GM21825 (cell line): ENCODE measurements around the gene DZANK1.
A peak's percentile ranks its signal among the peaks of the same experiment; 100 is the strongest.
"Not testable (repeated sequence)": the region's sequence is repeated elsewhere in the genome, so short reads cannot be mapped to it uniquely, and the experiment has no call there.

Experiments
- ATAC-seq: cut with Tn5 transposase; IDR thresholded peaks from one replicate; pipeline ENCODE4 v1.9.1; 2021; ENCODE audit warnings: mild to moderate bottlenecking, moderate library complexity; ENCODE audit not compliant: unreplicated experiment

Gene DZANK1

DNA sequence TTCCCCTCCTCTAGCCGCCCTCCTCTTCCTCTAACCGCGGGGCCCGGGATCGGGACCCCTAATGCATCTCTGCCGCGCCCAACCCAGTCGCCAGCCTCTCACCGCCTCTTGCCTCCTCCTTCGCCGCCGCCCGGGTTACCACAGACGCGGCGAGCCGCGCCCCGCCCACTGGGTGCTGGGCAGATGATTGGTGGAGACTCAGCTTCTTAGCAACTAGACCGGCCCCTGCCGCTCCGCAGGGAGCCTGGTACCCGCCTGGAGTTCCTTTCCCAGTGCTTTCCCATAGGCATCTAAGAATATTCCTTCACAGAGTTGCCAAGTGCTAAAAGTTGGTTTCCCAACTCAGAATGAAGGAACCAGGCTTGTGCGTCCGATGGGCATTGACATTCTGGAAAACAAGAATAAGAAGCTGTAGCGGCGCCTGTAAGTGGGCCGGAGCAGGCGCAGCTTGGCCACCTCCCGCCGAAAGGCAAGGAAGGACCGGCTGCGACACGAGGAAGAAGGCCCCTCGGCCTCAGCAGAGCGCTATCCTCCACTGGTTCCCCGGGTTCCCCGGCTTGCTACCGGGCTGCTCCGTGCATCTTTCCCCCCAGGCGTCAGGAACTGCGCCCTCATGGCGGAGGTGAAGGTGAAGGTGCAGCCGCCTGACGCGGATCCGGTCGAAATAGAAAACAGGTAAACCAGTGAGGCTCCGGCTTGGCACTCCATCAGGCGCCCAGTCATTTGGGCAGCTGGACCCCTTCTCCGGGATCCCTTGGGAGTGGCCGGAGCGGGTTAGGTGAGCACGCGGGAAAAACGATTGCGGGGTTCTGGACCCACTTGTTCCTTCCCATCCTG lies at the start of gene DZANK1, which contains the start of gene POLR3F:
Gene DZANK1, minus strand, starts transcription at position 137 of the 837 bp plus-strand sequence. CDS start 1,672 bp downstream, outside the sequence.
Gene POLR3F, plus strand, starts transcription at position 497 of the 837 bp plus-strand sequence. Its CDS starts 117 bp downstream, at position 614.
- peak; percentile 96 for ATAC-seq

DNA sequence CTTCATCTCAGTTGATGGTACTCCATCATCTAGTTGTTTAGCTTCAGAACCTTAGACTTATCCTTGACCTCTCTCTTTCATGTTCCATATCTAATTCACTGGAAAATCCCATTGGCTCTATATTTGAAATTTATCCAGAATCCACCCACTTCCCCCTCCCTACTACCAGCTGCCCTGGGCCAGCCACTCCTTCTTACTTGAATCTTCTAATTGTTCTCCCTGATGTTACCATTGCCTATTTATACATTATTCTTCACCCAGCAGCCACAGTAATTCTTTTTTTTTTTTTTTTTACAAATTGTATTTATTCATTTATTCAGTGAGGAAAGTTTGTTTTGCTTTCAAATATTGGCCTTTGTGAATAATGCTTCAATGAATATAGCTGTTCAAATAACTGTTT lies 49.1 kb upstream of the DZANK1 start:
- no peak for ATAC-seq

DNA sequence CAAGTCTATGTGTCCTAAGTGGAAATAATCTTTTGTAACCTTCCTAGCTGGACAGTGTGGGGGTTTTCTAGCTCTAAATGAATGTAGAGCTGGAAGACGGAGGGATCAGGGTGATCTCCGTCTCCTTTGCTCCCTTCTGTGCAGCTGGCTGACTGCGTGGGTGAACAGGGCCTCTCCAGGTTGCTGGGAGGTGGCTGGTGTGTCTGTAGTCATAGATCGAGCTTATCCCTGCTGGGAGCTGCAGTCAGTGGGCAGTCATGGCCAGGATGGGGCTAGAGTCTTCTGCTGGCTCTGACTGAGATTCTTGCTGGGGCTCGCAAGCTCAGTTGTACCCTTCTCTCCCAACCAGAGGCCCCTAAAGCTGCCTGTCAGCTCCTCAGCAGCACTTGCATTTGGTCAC lies 47.3 kb upstream of the DZANK1 start:
- ATAC-seq = no peak

DNA sequence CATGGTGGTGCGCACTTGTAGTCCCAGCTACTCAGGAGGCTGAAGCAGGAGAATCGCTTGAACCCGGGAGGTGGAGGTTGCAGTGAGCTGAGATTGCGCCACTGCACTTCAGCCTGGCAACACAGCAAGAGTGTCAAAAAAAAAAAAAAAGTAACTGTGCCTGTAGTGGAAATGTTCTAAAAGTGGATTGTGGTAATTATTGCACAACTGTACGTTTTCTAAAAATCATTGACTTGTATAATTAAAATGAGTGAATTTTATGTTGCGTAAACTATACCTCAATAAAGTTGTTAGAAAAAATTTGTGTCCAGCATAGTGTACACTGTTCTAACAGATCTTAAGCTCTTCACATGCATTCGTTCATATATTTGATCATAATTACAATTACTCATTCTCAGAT lies 46.4 kb upstream of the DZANK1 start:
- ATAC-seq = no peak

DNA sequence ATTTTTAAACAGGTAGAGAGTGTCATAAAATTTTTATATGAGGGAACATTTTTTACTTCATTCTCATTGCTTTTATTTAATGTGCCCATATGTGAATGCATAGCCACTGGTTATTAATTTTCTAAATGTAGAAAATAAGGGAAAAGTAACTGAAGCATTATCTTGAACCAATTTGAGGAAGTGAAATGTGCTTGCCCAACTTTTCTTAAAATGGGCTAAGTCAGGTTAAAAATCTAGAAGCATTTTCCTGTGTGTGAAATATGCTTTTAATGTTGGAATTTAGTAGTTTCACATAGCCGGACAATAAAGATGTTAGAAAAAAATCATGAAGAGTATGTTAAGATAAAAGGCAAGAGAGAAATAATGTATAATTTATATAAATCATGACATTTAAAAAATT lies 44.7 kb upstream of the DZANK1 start:
- no peak for ATAC-seq

GRCh38 chr20:18507218-18508191 lies 40.7 kb upstream of the DZANK1 start, which contains the start of gene SEC23B:
Gene SEC23B (plus strand): TSS chr20:18507940. CDS start chr20:18510836, 2,896 bp downstream.
- peak; percentile 93 for ATAC-seq

DNA sequence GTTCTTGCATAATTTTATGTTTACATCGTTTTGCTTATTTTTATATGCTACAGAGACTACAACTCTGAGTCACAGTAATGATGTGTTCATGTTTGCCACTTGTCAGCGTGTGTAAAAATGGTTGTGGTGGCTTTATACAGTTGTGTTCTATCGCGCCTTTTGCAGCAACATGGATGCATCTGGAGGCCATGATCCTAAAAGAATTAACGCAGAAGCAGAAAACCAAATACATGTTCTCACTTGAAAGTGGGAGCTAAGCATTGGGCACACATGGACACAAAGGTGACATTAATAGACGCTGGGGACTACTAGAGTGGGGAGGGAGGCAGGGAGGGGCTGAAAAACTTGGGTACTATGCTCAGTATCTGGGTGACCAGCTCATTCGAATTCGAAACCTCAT lies 39.9 kb upstream of the DZANK1 start:
- no peak for ATAC-seq

DNA sequence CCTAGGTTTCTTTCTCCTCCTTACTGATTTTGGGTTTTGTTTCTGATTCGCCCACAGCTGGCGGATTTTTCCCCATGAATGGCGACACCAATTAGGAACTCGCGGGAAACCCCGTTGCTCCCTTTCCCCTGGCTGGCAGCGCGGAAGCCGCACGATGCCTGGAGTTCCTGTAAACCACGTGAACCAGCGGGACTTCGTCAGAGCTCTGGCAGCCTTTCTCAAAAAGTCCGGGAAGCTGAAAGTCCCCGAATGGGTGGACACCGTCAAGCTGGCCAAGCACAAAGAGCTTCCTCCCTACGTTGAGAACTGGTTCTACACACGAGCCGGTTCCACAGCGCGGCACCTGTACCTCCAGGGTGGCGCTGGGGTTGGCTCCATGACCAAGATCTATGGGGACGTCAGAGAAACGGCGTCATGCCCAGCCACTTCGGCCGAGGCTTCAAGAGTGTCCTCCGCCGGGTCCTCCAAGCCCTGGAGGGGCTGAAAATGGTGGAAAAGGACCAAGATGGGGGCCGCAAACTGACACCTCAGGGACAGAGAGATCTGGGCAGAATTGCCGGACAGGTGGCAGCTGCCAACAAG lies 37.7 kb upstream of the DZANK1 start:
- no peak for ATAC-seq

DNA sequence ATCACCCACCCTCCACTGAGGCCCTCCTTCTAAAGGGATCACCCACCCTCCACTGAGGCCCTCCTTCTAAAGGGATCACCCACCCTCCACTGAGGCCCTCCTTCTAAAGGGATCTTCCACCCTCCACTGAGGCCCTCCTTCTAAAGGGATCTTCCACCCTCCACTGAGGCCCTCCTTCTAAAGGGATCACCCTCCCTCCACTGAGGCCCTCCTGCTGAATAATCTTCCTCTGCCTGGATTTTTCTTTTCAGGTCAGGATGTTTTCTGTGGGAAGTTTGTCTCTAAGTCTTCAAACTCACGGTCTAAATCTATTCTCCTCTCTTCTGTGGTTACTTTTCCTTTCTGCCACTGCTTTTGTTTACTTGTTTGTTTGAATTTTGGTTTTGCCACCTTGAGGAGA lies 34.8 kb upstream of the DZANK1 start:
- ATAC-seq = not testable (repeated sequence)

DNA sequence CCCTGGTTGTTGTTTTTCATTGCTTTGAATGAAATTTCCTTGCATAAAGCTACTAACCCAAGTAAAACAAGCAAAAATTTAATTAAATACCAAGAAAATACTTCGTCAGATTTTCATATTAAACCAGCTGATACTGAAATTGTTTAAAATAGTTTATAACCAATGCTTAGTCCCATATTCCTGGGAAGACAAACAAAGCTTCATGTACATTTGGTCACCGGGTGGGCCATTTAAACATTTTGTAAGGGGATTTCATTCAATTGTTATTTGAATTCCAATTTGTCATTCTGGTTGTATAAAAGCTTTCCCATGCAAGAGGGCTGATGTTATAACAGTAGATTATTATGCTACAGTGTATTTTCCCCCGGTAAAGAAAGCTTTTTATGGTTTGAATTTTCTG lies 30.8 kb upstream of the DZANK1 start:
- no peak for ATAC-seq

GRCh38 chr20:18496740-18497592 lies 30.1 kb upstream of the DZANK1 start, which contains the start of gene RBBP9:
Gene RBBP9 (minus strand): TSS chr20:18497225. CDS start chr20:18497167, 58 bp downstream.
- ATAC-seq = peak; percentile 100

DNA sequence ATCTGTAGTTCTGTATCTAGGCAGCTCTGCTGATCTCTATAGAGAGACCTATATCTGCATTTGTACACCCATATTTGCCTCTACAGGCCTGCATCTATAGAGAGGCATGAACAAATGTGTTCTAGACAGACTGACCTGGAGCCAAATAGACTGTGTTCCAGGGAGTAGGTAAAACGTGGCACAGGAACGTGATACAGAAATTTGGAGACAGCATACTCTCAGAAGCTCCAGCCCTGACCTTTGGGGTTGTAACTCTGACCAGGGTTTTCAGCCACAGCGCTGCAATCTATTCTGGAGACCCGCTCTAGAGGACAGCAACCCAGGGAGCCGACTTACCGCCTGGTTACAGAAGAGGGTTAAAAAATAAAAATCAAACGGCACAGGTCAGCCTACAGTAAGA lies 29.2 kb upstream of the DZANK1 start:
- no peak for ATAC-seq

- no peak for ATAC-seq
These were observed 21.5 kb upstream of the DZANK1 start for GRCh38 chr20:18488301-18488700.

DNA sequence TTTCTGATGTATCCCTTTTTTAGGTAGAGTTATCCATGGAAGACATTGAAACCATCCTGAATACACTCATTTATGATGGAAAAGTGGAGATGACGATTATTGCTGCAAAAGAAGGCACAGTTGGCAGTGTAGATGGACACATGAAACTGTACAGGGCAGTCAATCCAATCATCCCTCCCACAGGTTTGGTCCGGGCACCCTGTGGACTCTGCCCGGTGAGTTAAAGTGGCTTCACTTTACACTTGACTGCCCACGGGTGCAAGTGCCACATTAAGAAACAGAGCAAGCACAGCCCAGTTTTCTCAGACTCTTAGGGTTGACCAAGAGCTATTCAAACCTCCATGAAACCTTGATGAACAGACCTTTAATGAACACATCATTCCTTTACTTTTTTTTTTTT lies 14.8 kb upstream of the DZANK1 start:
- ATAC-seq = no peak

DNA sequence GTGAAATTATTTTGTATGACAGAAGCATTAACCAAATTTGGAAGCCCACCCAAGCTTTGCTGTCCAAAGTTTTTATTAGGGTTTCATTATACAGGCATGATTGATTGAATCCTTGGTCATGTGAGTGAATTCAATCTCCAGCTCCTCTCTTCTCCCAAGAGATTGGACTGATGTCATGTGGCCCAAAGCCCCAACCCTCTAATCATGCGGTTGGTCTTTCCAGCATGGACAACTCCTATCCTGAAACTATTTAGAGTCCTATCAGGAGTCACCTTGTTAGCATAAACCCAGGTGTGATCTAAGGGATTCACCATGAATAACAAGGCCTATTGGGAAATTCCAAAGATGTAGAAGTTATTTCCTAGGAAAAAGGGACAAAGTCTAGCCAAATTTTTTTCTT lies 11.0 kb upstream of the DZANK1 start:
- no peak for ATAC-seq

- ATAC-seq = no peak
These were observed 10.4 kb upstream of the DZANK1 start for GRCh38 chr20:18477218-18477617.

DNA sequence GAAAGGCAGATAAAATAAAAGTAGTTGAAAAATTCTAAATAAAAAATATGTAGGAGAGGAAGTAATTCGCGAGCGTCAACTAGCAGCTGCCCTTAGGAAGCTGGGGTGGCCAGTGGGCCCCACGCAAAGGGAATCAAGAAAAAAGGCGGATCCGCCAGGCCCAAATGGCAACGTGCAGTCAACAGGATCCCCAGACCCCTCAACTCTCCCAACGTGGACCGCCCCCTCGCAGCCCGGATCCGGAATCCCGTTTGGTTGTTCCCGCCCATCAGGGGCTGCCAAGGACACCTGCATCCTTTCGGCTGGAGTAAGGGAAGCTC lies 296 bp downstream of the DZANK1 start:
- no peak for ATAC-seq

DNA sequence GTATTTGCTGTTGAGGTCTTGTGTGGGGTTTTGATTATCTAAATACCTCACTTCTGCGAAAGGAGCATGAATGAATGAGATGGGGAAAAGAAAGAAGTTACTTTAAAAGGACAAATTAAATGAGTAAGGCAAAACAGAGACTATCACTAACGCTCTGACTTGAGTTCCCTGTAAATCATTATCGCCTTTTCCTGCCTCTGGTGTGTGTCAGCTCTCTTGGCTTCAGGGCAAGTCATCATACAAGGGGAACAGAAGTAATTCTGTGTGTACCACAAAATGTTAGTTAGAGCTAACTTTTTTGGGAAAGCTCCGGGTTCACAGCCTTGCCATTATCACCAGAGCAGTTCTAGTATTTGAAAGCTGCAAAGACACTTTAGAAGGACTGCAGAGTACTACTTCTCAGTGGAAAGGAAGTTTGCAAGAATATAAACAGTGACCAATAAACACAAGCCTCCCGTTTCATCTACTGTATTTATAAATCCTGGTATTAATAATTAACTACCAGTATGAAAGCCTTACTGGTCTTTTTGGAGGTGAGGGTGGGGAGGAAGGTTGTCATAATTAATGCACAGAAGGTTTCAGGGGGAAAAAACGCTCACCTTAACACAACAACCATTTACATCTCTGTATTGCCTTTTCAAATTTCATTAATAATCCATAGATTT lies 1.2 kb downstream of the DZANK1 start:
- no peak for ATAC-seq

DNA sequence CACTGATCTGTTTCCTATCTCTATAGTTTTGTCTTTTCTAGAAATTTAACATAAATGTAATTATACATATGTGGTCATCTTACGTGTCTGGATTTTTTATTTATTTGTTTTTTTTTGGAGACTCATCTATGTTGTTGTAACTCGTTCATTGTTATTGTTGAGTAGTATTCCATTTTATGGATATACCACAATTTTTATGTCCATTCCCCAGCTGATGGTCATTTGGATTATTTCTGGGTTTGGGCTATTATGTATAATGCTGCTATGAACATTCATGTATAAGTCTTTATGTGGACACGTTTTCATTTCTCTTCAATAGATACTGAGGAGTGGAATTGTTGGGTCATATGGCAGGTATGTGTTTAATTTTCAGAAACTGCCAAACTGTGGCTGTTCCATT lies 10.2 kb downstream of the DZANK1 start:
- no peak for ATAC-seq

DNA sequence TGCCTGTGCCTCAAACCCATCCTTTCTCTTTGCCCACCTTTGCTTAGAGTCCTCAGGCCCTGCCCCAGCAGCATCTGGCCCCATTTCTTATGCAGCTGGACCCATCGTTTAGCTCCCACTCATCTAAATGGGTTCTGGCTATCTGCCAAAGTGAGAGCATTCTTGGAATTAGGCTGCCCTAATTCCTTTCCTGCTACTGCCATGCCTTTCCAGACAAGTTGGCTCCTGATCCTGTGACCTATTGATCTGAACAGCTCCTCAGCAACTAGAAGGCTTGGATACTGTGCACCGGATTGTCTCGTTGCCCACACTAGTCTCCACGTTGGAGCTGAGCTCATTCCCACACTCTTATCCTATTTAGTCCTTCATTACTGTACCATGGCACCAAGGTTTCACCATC lies 22.9 kb downstream of the DZANK1 start:
- no peak for ATAC-seq
